H9 (cell line): Measurements from ENCODE around the gene NUP210. TPM values are rescaled to one million over a fixed set of nuclear protein-coding genes. Genes with fewer than 3 reads are reported as not detected.

ENCODE experiments used
- DNase-seq: peaks from one replicate; pipeline ENCODE4 v3.0.0-alpha.2; 2017
- H2AFZ ChIP-seq: one replicate; pipeline ENCODE4 v1.6.1; 2013; ENCODE audit warnings: mild to moderate bottlenecking, low read length, control low read depth, moderate library complexity
- H2AK5ac ChIP-seq: 2 replicates; pipeline ENCODE4 v1.6.1; 2013; ENCODE audit warnings: low read length, control low read depth, mixed read lengths; ENCODE audit not compliant: insufficient read length
- H2BK120ac ChIP-seq: one replicate; pipeline ENCODE4 v1.6.1; 2013; ENCODE audit warnings: low read depth, mild to moderate bottlenecking, low read length, control low read depth, inconsistent platforms; ENCODE audit not compliant: poor library complexity, severe bottlenecking
- H2BK12ac ChIP-seq: 2 replicates; pipeline ENCODE4 v1.6.1; 2013; ENCODE audit warnings: low read length, control low read depth, mixed read lengths, low read depth; ENCODE audit not compliant: insufficient read length
- H2BK15ac ChIP-seq: 2 replicates; pipeline ENCODE4 v1.6.1; 2013; ENCODE audit warnings: low read depth, low read length, control low read depth
- H2BK20ac ChIP-seq: one replicate; pipeline ENCODE4 v1.6.1; 2013; ENCODE audit warnings: low read depth, mild to moderate bottlenecking, low read length, control low read depth, inconsistent platforms; ENCODE audit not compliant: poor library complexity, severe bottlenecking
- H2BK5ac ChIP-seq: 2 replicates; pipeline ENCODE4 v1.6.1; 2013; ENCODE audit warnings: low read length, control low read depth, mixed read lengths; ENCODE audit not compliant: insufficient read length
- H3K14ac ChIP-seq: 2 replicates; pipeline ENCODE4 v1.6.1; 2013; ENCODE audit warnings: low read length, control low read depth; ENCODE audit not compliant: insufficient read depth
- H3K18ac ChIP-seq: 2 replicates; pipeline ENCODE4 v1.6.1; 2013; ENCODE audit warnings: low read depth, mild to moderate bottlenecking, mixed read lengths, low read length, control low read depth; ENCODE audit not compliant: insufficient read length
- H3K23ac ChIP-seq: 2 replicates; pipeline ENCODE4 v1.6.1; 2013; ENCODE audit warnings: low read length, control low read depth, mixed read lengths, low read depth; ENCODE audit not compliant: insufficient read length
- H3K23me2 ChIP-seq: 2 replicates; pipeline ENCODE4 v1.6.1; 2013; ENCODE audit warnings: low read depth, mild to moderate bottlenecking, mixed read lengths, low read length, control low read depth; ENCODE audit not compliant: insufficient read length, poor library complexity, severe bottlenecking
- H3K27ac ChIP-seq: 2 replicates; pipeline ENCODE4 v1.5.1; 2013; ENCODE audit warnings: low read length, control low read depth, mixed read lengths, low read depth; ENCODE audit not compliant: insufficient read length
- H3K27me3 ChIP-seq: 2 replicates; pipeline ENCODE4 v1.6.1; 2013; ENCODE audit warnings: low read length, control low read depth, inconsistent platforms; ENCODE audit not compliant: insufficient read depth
- H3K4ac ChIP-seq: 2 replicates; pipeline ENCODE4 v1.6.1; 2013; ENCODE audit warnings: low read depth, mild to moderate bottlenecking, control low read depth, inconsistent platforms, low read length, moderate library complexity
- H3K4me1 ChIP-seq: 2 replicates; pipeline ENCODE4 v1.6.1; 2013; ENCODE audit warnings: low read length, control low read depth, inconsistent platforms; ENCODE audit not compliant: insufficient read depth
- H3K4me2 ChIP-seq: 2 replicates; pipeline ENCODE4 v1.6.1; 2013; ENCODE audit warnings: low read length, control low read depth, mixed read lengths; ENCODE audit not compliant: insufficient read length, insufficient read depth
- H3K56ac ChIP-seq: 2 replicates; pipeline ENCODE4 v1.6.1; 2013; ENCODE audit warnings: low read depth, mild to moderate bottlenecking, mixed read lengths, low read length, control low read depth; ENCODE audit not compliant: insufficient read length
- H3K79me1 ChIP-seq: 2 replicates; pipeline ENCODE4 v1.6.1; 2013; ENCODE audit warnings: low read depth, mild to moderate bottlenecking, moderate library complexity, low read length, control low read depth, inconsistent platforms; ENCODE audit not compliant: insufficient read depth, poor library complexity, severe bottlenecking
- H3K79me2 ChIP-seq: 2 replicates; pipeline ENCODE4 v1.6.1; 2013; ENCODE audit warnings: low read length, control low read depth, inconsistent platforms; ENCODE audit not compliant: insufficient read depth
- H3K9ac ChIP-seq: 2 replicates; pipeline ENCODE4 v1.6.1; 2013; ENCODE audit warnings: low read length, control low read depth, mixed read lengths; ENCODE audit not compliant: insufficient read length; ENCODE audit errors: extremely low read depth
- H3K9me3 ChIP-seq: one replicate; pipeline ENCODE4 v1.6.1; 2013; ENCODE audit warnings: low read depth, low read length, inconsistent platforms; ENCODE audit not compliant: control insufficient read depth
- H3T11ph ChIP-seq: one replicate; pipeline ENCODE4 v1.6.1; 2013; ENCODE audit warnings: mild to moderate bottlenecking, low read length, control low read depth, inconsistent platforms
- H4K20me1 ChIP-seq: one replicate; pipeline ENCODE4 v1.6.1; 2013; ENCODE audit not compliant: control insufficient read depth, insufficient read length, insufficient read depth
- H4K5ac ChIP-seq: 2 replicates; pipeline ENCODE4 v1.6.1; 2013; ENCODE audit warnings: low read depth, mild to moderate bottlenecking, mixed read lengths, low read length, control low read depth; ENCODE audit not compliant: insufficient read length
- H4K8ac ChIP-seq: replicated peaks from 2 replicates; pipeline ENCODE4 v1.6.1; 2013; ENCODE audit warnings: low read length, control low read depth, mixed read lengths, low read depth; ENCODE audit not compliant: insufficient read length
- H4K91ac ChIP-seq: 2 replicates; pipeline ENCODE4 v1.6.1; 2013; ENCODE audit warnings: low read depth, mild to moderate bottlenecking, moderate library complexity, mixed read lengths, low read length, control low read depth; ENCODE audit not compliant: insufficient read length
- H3K27ac Mint-ChIP-seq, 3 experiments: 2 replicates in 2 of 3; 3 replicates in 1 of 3; pipeline ENCODE4 v1.8.0; 2020 to 2021; ENCODE audit warnings: mixed read lengths in 3 of 3, mild to moderate bottlenecking in 1 of 3, moderate library complexity in 1 of 3
- H3K27me3 Mint-ChIP-seq: 2 replicates; pipeline ENCODE4 v1.8.0; 2021; ENCODE audit warnings: low read depth, mild to moderate bottlenecking, moderate library complexity, mixed read lengths
- H3K36me3 Mint-ChIP-seq, 3 experiments: 2 replicates in 2 of 3; 3 replicates in 1 of 3; pipeline ENCODE4 v1.8.0; 2020 to 2021; ENCODE audit warnings: low read depth in 3 of 3, mixed read lengths in 3 of 3; ENCODE audit not compliant: insufficient read depth in 1 of 3
- H3K4me1 Mint-ChIP-seq, 2 experiments: 2 replicates each; pipeline ENCODE4 v1.8.0; 2020; ENCODE audit warnings: mixed read lengths in 2 of 2
- H3K4me3 Mint-ChIP-seq, 2 experiments: 2 replicates in 1 of 2; 3 replicates in 1 of 2; pipeline ENCODE4 v1.8.0; 2020 to 2021; ENCODE audit warnings: mild to moderate bottlenecking in 2 of 2, mixed read lengths in 2 of 2, moderate library complexity in 1 of 2
- H3K9me3 Mint-ChIP-seq, 2 experiments: 2 replicates in 1 of 2; 3 replicates in 1 of 2; pipeline ENCODE4 v1.8.0; 2020; ENCODE audit warnings: mild to moderate bottlenecking in 2 of 2, mixed read lengths in 2 of 2, moderate library complexity in 1 of 2
- CTCF ChIP-seq: fragments of 200-600 bp; sonication (generic); conservative IDR thresholded peaks from 3 replicates; pipeline ENCODE4 v1.8.0; 2021; ENCODE audit warnings: antibody characterized with exemption, mild to moderate bottlenecking
- WGBS: extraction: QIAGEN DNeasy Blood & Tissue Kit; methylation state at CpG from one replicate; pipeline ENCODE4 v1.1.7; 2013; ENCODE audit warnings: missing lambda C conversion rate, low lambda C conversion rate, mixed read lengths; ENCODE audit not compliant: insufficient read length; ENCODE audit errors: extremely low coverage; 5-methylcytosine and 5-hydroxymethylcytosine counted together
- total RNA-seq: library from RNA; stranded (reverse); gene quantifications from 2 replicates; pipeline ENCODE4 v1.2.1, GENCODE V29; 2021

The NUP210 gene
- total RNA-seq, 1 experiment from 2014 or later, result 48.8 TPM

- H3K18ac ChIP-seq, result no peak overlapping the region
- no peak overlapping the region for H3K4ac ChIP-seq
- no peak overlapping the region for H2AK5ac ChIP-seq
- H2BK15ac ChIP-seq, result no peak overlapping the region
- peak overlapping the region; percentile 35 to 62 (median 39); a peak in 3 of 7 replicates for H3K27ac Mint-ChIP-seq
- H3K4me3 Mint-ChIP-seq, result no peak overlapping the region
- H3K9me3 ChIP-seq, result no peaks in the 10 kb centered on the region
- no peak for DNase-seq
- peaks cover 0 to 2% of the 10 kb centered on the region in 2 experiments; a peak in 3 of 5 replicates for H3K9me3 Mint-ChIP-seq
- no peak overlapping the region for H2BK12ac ChIP-seq
- no peaks in the 10 kb centered on the region; the same call in 1 of the 2 replicates for H3K27me3 Mint-ChIP-seq
- no peaks in the 10 kb centered on the region for H3K23me2 ChIP-seq
- no peak overlapping the region for H3K23ac ChIP-seq
- no peak overlapping the region for H3K9ac ChIP-seq
- H3K27ac ChIP-seq, result no peak overlapping the region
- H3K14ac ChIP-seq, result no peak overlapping the region
- peaks cover 9 to 15% of the 10 kb centered on the region in 2 experiments for H3K4me1 Mint-ChIP-seq
- no peak for TF ChIP-seq CTCF
- H3K56ac ChIP-seq, result no peak overlapping the region
- no peaks in the 10 kb centered on the region for H3K79me1 ChIP-seq
- no peak overlapping the region for H2AFZ ChIP-seq
- H3K36me3 Mint-ChIP-seq, result peaks cover under 1 to 11% (median 8%) of the 10 kb centered on the region in 3 experiments; a peak in 4 of 7 replicates
- no CpG with 5 or more reads among the region's 6 CpGs for WGBS
- H3K4me2 ChIP-seq, result no peak overlapping the region
- H4K8ac ChIP-seq, result no peak overlapping the region
- no peak overlapping the region for H2BK5ac ChIP-seq
- no peak overlapping the region for H2BK120ac ChIP-seq
- no peak overlapping the region for H4K91ac ChIP-seq
- H3K4me1 ChIP-seq, result no peaks in the 10 kb centered on the region
- no peaks in the 10 kb centered on the region for H4K20me1 ChIP-seq
- H4K5ac ChIP-seq, result no peak overlapping the region
- H3T11ph ChIP-seq, result no peak overlapping the region
- H2BK20ac ChIP-seq, result no peak overlapping the region
- peaks cover 4% of the 10 kb centered on the region; the same call in 1 of the 2 replicates for H3K79me2 ChIP-seq
- no peaks in the 10 kb centered on the region for H3K27me3 ChIP-seq
Observed at GRCh38 chr3:13403847-13404246, 16.3 kb downstream of the NUP210 start.
